Kasumi-1 (cell line): Measurements from ENCODE around the gene TSEN34.
"Not testable (repeated sequence)": the region's sequence is repeated elsewhere in the genome, so short reads cannot be mapped to it uniquely, and the experiment has no call there.

ENCODE experiments used
- DNase-seq, 2 experiments: peaks; one replicate each; lab custom pipeline; 2025; lab: John Stamatoyannopoulos, UW

The TSEN34 gene

DNA sequence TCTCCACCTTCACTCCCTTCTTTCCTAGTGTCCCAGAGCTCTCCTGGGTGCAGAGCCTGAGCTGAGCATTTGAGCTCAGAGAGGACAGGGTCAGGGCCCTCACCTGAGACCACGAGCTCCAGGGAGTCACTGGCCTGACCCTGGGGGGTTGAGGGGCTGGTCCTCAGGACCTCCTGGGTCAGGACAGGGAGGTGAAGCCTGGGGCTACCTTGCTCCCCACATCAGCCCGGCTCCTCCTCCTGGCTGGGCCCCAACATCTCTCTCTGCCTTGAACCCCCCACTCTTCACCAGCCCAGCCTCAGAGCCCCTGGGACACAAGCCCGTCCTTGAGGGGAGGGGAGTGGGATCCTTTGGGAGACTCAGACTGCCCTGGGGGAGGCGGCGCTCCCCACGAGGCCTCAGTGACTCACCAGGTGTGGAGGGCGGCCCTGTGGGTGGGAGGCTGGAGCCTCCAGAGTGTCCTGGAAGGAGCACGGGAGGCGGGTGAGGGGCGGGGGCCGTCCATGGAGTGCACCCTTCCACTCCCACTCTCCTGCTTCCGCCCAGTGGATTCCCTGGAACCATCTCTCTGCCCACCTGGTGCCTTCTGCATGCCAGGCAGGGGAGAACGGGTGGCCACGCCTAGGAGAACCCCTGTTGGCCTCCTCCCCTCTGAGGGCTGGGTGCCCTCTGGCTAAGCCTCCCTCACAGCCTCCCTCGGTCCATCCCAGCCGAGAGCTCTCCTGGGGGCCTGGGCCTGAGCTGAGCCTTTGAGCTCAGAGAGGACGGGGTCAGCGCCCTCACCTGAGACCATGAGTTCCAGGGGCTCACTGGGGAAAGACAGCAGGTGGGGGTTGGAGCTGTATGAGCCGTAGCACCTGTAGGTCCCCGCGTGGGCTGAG is 48.6 kb downstream of the TSEN34 start:
- DNase-seq = not testable (repeated sequence)

DNA sequence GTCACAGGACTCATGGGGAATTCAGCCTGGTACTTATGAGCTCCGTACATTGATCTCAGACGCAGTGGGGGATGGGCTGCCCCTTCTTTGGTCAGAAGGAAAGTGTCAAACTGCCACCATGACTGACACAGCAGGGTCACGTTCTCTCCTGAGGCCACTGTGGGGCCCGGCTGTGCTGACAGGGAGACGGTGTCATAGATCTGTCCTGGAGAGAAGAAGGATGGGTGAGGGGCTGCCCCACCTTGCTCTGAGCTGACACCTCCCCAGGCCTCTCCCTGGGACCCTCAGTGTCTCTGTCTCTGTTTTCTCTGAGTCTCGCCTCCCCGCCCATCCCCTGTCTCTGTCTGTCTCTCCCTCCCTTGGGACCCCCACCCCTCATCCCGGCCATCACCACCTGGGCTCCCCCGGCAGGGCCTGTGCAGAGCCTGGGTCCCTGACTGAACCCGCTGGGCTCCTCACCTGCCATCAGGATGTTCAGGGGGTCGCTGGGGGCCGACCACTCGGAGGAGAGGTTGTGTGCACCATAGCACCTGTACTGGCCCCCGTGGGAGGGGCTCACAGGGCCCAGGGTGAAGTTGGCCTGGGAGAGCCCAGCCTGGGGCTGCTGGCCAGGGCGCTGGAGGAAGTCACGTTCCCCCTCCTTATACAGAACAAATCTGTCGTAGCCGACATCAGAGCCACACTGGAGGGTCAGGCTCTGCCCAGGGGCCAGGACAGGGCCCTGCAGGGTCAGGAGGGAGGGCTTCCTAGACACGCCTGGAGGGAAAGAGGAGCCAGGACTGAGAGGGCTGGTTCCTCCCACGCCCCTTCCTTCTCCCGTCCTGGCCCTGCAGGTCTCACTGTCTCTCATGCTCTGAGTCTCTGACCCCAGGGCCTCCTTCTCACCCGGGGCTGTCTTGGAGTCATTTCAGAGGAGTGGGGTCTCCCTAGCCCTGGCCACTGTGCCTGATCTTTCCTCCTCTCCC is 49.5 kb downstream of the TSEN34 start:
- DNase-seq = not testable (repeated sequence)

DNA sequence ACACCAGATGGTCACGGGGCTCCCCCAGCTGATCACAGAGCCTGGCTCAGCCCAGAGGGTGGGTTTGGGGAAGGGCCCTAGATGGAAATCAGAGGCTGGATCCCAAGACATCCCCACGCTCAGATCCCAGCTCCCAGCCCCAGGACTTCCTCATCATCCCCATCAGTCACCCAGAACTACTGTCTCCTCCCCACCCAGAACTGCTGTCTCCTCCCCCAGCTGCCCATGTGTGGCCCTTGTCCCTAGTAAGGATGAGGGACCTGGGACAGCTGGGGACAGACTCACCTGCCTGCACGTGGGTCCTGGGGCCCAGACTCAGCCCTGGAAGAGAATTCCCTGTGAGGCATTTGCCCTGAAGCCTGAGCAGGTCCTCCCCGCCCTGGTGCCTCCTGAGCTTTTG is 51.1 kb downstream of the TSEN34 start:
- not testable (repeated sequence) for DNase-seq

DNA sequence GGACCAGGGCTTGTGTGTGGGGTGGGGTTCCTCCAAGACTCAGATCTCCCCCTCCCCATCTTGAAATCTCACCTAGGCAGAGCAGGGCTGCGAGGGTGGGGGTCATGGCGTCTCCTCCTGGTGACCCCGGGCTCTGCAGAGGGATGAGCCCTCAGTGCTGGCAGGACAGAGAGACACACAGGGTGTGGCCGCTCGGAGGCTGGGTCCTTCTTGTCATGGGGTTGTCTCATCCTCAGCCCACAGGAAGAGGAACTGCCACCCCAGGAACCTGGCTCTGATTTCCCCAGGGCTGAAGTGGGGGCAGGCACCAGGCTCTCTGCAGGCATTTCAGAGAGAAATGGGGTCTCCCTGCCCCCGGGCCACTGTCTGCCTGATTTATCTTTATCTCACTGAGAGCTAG is 51.5 kb downstream of the TSEN34 start, which contains the start of gene LILRA6:
TSS of gene LILRA6 (minus strand) at position 145 of the 400 bp plus-strand sequence.
- not testable (repeated sequence) for DNase-seq

DNA sequence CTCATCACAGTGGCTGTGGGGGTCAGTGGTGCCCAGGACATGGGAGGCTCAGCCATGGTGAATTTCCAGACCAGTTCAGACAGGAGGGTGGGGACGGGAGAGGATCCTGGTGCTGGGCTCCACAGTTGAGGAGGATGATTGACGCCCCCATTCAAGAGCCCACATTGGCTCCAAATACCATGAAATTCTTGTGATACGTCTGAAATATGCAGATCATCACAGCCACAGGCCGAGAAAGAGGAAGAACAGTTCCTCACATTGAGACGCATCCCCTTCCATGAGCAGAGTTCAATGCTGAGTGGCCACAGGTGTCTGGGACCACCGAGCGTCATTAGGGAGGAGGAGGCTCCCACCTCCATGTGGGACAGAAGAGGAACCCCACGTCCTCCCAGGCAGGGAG is 52.7 kb downstream of the TSEN34 start:
- peak in 1 of 2 experiments; percentile 19 for DNase-seq
